Karpas-422 (cell line): ENCODE measurements around the gene PLPPR1. TPM values are rescaled to one million over a fixed set of nuclear protein-coding genes. Genes with fewer than 3 reads are reported as not detected.

Source experiments
- DNase-seq: peaks from one replicate; pipeline ENCODE4 v3.0.0-alpha.2; 2015
- H2AFZ ChIP-seq: fragments of 200-600 bp; sonication (generic); 2 replicates; pipeline ENCODE4 v1.6.1; 2014; ENCODE audit warnings: antibody characterized with exemption, low read length, mixed read lengths
- H3K27ac ChIP-seq: fragments of 200-600 bp; sonication (generic); 2 replicates; pipeline ENCODE4 v1.5.1; 2014; ENCODE audit warnings: mild to moderate bottlenecking, low read length, moderate library complexity
- H3K27me3 ChIP-seq: fragments of 200-600 bp; sonication (generic); 2 replicates; pipeline ENCODE4 v1.6.1; 2014; ENCODE audit warnings: low read length, mixed read lengths
- H3K36me3 ChIP-seq: fragments of 200-600 bp; sonication (generic); 2 replicates; pipeline ENCODE4 v1.6.1; 2014; ENCODE audit warnings: low read length, mixed read lengths; ENCODE audit not compliant: insufficient read depth
- H3K4me1 ChIP-seq: fragments of 200-600 bp; sonication (generic); 2 replicates; pipeline ENCODE4 v1.6.1; 2014; ENCODE audit warnings: mild to moderate bottlenecking, low read length, mixed read lengths
- H3K4me2 ChIP-seq: fragments of 200-600 bp; sonication (generic); 2 replicates; pipeline ENCODE4 v1.6.1; 2014; ENCODE audit warnings: low read length, low read depth, mild to moderate bottlenecking; ENCODE audit not compliant: poor library complexity, severe bottlenecking
- H3K4me3 ChIP-seq: fragments of 200-600 bp; sonication (generic); 2 replicates; pipeline ENCODE4 v1.5.1; 2014; ENCODE audit warnings: mild to moderate bottlenecking, antibody characterized with exemption, low read length, mixed read lengths
- H3K79me2 ChIP-seq: fragments of 200-600 bp; sonication (generic); 2 replicates; pipeline ENCODE4 v1.6.1; 2014; ENCODE audit warnings: mild to moderate bottlenecking, low read length, mixed read lengths
- H3K9ac ChIP-seq: fragments of 200-600 bp; sonication (generic); 2 replicates; pipeline ENCODE4 v1.6.0; 2014; ENCODE audit warnings: low read length
- H3K9me2 ChIP-seq: fragments of 200-600 bp; sonication (generic), shearing (Covaris generic); replicated peaks from 2 replicates; pipeline ENCODE4 v1.6.0; 2014; ENCODE audit warnings: mild to moderate bottlenecking, low read length, moderate library complexity; ENCODE audit not compliant: insufficient read depth
- H3K9me3 ChIP-seq: fragments of 300-700, 200-600 bp; sonication (generic); 2 replicates; pipeline ENCODE4 v1.6.1; 2014; ENCODE audit warnings: low read length, mixed read lengths
- H4K20me1 ChIP-seq: fragments of 200-600 bp; sonication (generic); 2 replicates; pipeline ENCODE4 v1.6.1; 2014; ENCODE audit warnings: mild to moderate bottlenecking, antibody characterized with exemption, low read length, low read depth; ENCODE audit not compliant: insufficient read depth
- total RNA-seq: library from RNA; depleted of rRNA; stranded (reverse); fragments of >200 nt; shearing (Covaris generic); gene quantifications from 2 replicates; pipeline ENCODE4 v1.2.3, GENCODE V29; 2014; ENCODE audit warnings: low replicate concordance

PLPPR1 gene
- total RNA-seq, 1 experiment from 2014 or later = not detected

GRCh38 chr9:101083448-101084202 lies 55.1 kb downstream of the PLPPR1 start:
- H3K4me1 ChIP-seq = no peaks in the 10 kb centered on the region
- no peaks in the 10 kb centered on the region for H3K36me3 ChIP-seq
- no peaks in the 10 kb centered on the region for H3K9me2 ChIP-seq
- H4K20me1 ChIP-seq = no peaks in the 10 kb centered on the region
- no peak overlapping the region for H2AFZ ChIP-seq
- H3K79me2 ChIP-seq = no peaks in the 10 kb centered on the region
- H3K4me2 ChIP-seq = no peak overlapping the region
- H3K9ac ChIP-seq = no peak overlapping the region
- H3K27me3 ChIP-seq = no peaks in the 10 kb centered on the region
- no peak for DNase-seq
- H3K4me3 ChIP-seq = no peak overlapping the region
- no peak overlapping the region for H3K27ac ChIP-seq
- no peaks in the 10 kb centered on the region for H3K9me3 ChIP-seq

GRCh38 chr9:101087426-101087825 lies 58.9 kb downstream of the PLPPR1 start:
- Histone ChIP-seq H3K36me3 (no peaks in the 10 kb centered on the region), H3K27me3 (no peaks in the 10 kb centered on the region), H3K4me3 (no peak overlapping the region), H3K4me1 (no peaks in the 10 kb centered on the region), H3K79me2 (no peaks in the 10 kb centered on the region), H3K4me2 (no peak overlapping the region), H3K9ac (no peak overlapping the region), H3K9me2 (no peaks in the 10 kb centered on the region), H3K27ac (no peak overlapping the region), H2AFZ (no peak overlapping the region), H4K20me1 (no peaks in the 10 kb centered on the region), H3K9me3 (no peaks in the 10 kb centered on the region)
- no peak for DNase-seq

GRCh38 chr9:101092922-101093321 lies 64.4 kb downstream of the PLPPR1 start:
- no peak for DNase-seq
- no peak overlapping the region for H3K27ac ChIP-seq
- H3K9me2 ChIP-seq = no peaks in the 10 kb centered on the region
- no peak overlapping the region for H3K9ac ChIP-seq
- H3K4me2 ChIP-seq = no peak overlapping the region
- H3K9me3 ChIP-seq = no peaks in the 10 kb centered on the region
- H4K20me1 ChIP-seq = no peaks in the 10 kb centered on the region
- H3K79me2 ChIP-seq = no peaks in the 10 kb centered on the region
- no peak overlapping the region for H2AFZ ChIP-seq
- no peaks in the 10 kb centered on the region for H3K27me3 ChIP-seq
- H3K4me1 ChIP-seq = no peaks in the 10 kb centered on the region
- H3K4me3 ChIP-seq = no peak overlapping the region
- H3K36me3 ChIP-seq = no peaks in the 10 kb centered on the region

GRCh38 chr9:101093620-101094019 lies 65.1 kb downstream of the PLPPR1 start:
- no peaks in the 10 kb centered on the region for H3K9me3 ChIP-seq
- H3K9me2 ChIP-seq = no peaks in the 10 kb centered on the region
- no peak for DNase-seq
- H3K27me3 ChIP-seq = no peaks in the 10 kb centered on the region
- no peaks in the 10 kb centered on the region for H4K20me1 ChIP-seq
- H3K9ac ChIP-seq = no peak overlapping the region
- no peak overlapping the region for H2AFZ ChIP-seq
- no peak overlapping the region for H3K4me2 ChIP-seq
- no peaks in the 10 kb centered on the region for H3K79me2 ChIP-seq
- no peaks in the 10 kb centered on the region for H3K4me1 ChIP-seq
- no peak overlapping the region for H3K27ac ChIP-seq
- H3K36me3 ChIP-seq = no peaks in the 10 kb centered on the region
- no peak overlapping the region for H3K4me3 ChIP-seq

GRCh38 chr9:101094686-101095085 lies 66.2 kb downstream of the PLPPR1 start:
- Histone ChIP-seq H3K27me3 (no peaks in the 10 kb centered on the region), H3K4me3 (no peak overlapping the region), H3K27ac (no peak overlapping the region), H2AFZ (no peak overlapping the region), H3K9me2 (no peaks in the 10 kb centered on the region), H3K79me2 (no peaks in the 10 kb centered on the region), H3K36me3 (no peaks in the 10 kb centered on the region), H3K4me1 (no peaks in the 10 kb centered on the region), H3K9me3 (no peaks in the 10 kb centered on the region), H3K9ac (no peak overlapping the region), H4K20me1 (no peaks in the 10 kb centered on the region), H3K4me2 (no peak overlapping the region)
- no peak for DNase-seq

- Histone ChIP-seq H3K9me3 (no peaks in the 10 kb centered on the region), H3K4me2 (no peak overlapping the region), H3K4me3 (no peak overlapping the region), H3K9me2 (no peaks in the 10 kb centered on the region), H3K36me3 (no peaks in the 10 kb centered on the region), H3K27me3 (no peaks in the 10 kb centered on the region), H3K27ac (no peak overlapping the region), H2AFZ (no peak overlapping the region), H3K79me2 (no peaks in the 10 kb centered on the region), H3K4me1 (no peaks in the 10 kb centered on the region), H3K9ac (no peak overlapping the region), H4K20me1 (no peaks in the 10 kb centered on the region)
- no peak for DNase-seq
These were observed 68.7 kb downstream of the PLPPR1 start for GRCh38 chr9:101097210-101097609.

- no peaks in the 10 kb centered on the region for H3K9me2 ChIP-seq
- H3K36me3 ChIP-seq = no peaks in the 10 kb centered on the region
- no peaks in the 10 kb centered on the region for H4K20me1 ChIP-seq
- H3K27ac ChIP-seq = no peak overlapping the region
- H3K27me3 ChIP-seq = no peaks in the 10 kb centered on the region
- no peak overlapping the region for H3K9ac ChIP-seq
- no peak overlapping the region for H3K4me2 ChIP-seq
- no peak for DNase-seq
- no peak overlapping the region for H3K4me3 ChIP-seq
- no peaks in the 10 kb centered on the region for H3K9me3 ChIP-seq
- H2AFZ ChIP-seq = no peak overlapping the region
- H3K4me1 ChIP-seq = no peaks in the 10 kb centered on the region
- H3K79me2 ChIP-seq = no peaks in the 10 kb centered on the region
These were observed 69.9 kb downstream of the PLPPR1 start for GRCh38 chr9:101098392-101098791.

GRCh38 chr9:101114317-101114716 lies 85.8 kb downstream of the PLPPR1 start:
- Histone ChIP-seq H3K79me2 (no peaks in the 10 kb centered on the region), H4K20me1 (no peaks in the 10 kb centered on the region), H3K9me3 (no peaks in the 10 kb centered on the region), H3K27me3 (no peaks in the 10 kb centered on the region), H3K4me1 (no peaks in the 10 kb centered on the region), H3K36me3 (no peaks in the 10 kb centered on the region), H3K27ac (no peak overlapping the region), H2AFZ (no peak overlapping the region), H3K4me3 (no peak overlapping the region), H3K9ac (no peak overlapping the region), H3K4me2 (no peak overlapping the region), H3K9me2 (no peaks in the 10 kb centered on the region; the same call in 1 of the 2 replicates)
- DNase-seq = no peak
